Measurements from ENCODE around the gene SLC9A8. TPM values are rescaled to one million over a fixed set of nuclear protein-coding genes. Genes with fewer than 3 reads are reported as not detected.

The SLC9A8 gene
- total and polyA plus RNA-seq, 12 donors: 3.3 to 8.7 (median 6.9) TPM

- Histone ChIP-seq H3K9me3 (no peaks in the 10 kb centered on the region), H3K27ac (peak within 1 kb of the TSS; percentile 96 to 99 (median 99)), H3K27me3 (no peaks in the 10 kb centered on the region), H3K4me3 (peak within 1 kb of the TSS; percentile 81 to 100 (median 98)), H3K4me1 (peaks cover 4 to 53% (median 48%) of the 10 kb centered on the region in 9 donors), H3K36me3 (peaks cover 0 to 4% (median 0%) of the 10 kb centered on the region in 9 donors)
- peak; percentile 95 to 97 for DNase-seq
- WGBS, 2 donors: 0% methylated on average over 69 of the region's 69 CpGs
- no peak for TF ChIP-seq CTCF (IDR thresholded peaks at IDR 0.05)
- intact Hi-C loops (cut with DNase I): loop anchor here in 1 of 10 donors (10.0 kb wide), 1 partner anchor 301 kb away; no protein-coding TSS in a partner anchor
- ATAC-seq: peak; percentile 92 to 98 (median 96)
Measured at GRCh38 chr20:49915380-49916145, 102.9 kb downstream of the SLC9A8 start, which contains the start of gene SPATA2. Gene SPATA2, minus strand, starts transcription at chr20:49915529. Its CDS starts 7,039 bp downstream, at chr20:49908490.

GRCh38 chr20:49916146-49917002 lies 103.7 kb downstream of the SLC9A8 start:
- WGBS, 2 donors: 40 to 42% methylated on average over 19 of the region's 19 CpGs
- Histone ChIP-seq H3K36me3 (peaks cover 0 to 4% (median 0%) of the 10 kb centered on the region in 9 donors), H3K9me3 (no peaks in the 10 kb centered on the region), H3K27ac (peak overlapping the region in 9 of 10 donors; percentile 96 to 99 (median 99)), H3K4me3 (peak overlapping the region; percentile 81 to 100 (median 98)), H3K27me3 (no peaks in the 10 kb centered on the region), H3K4me1 (peaks cover 4 to 45% (median 42%) of the 10 kb centered on the region in 9 donors)
- intact Hi-C loops (cut with DNase I): loop anchor here in 1 of 10 donors (10.0 kb wide), 1 partner anchor 302 kb away; no protein-coding TSS in a partner anchor
- DNase-seq: no peak
- peak in 3 of 8 donors; percentile 14 to 26 (median 23) for ATAC-seq
- no peak for TF ChIP-seq CTCF (IDR thresholded peaks at IDR 0.05)

- 95 to 96% methylated on average over 3 of the region's 3 CpGs for WGBS, 2 donors
- Histone ChIP-seq H3K27ac (no peak overlapping the region), H3K9me3 (no peaks in the 10 kb centered on the region), H3K4me3 (no peak overlapping the region), H3K36me3 (no peaks in the 10 kb centered on the region), H3K27me3 (no peaks in the 10 kb centered on the region), H3K4me1 (peaks cover 4 to 31% (median 24%) of the 10 kb centered on the region in 9 donors)
- intact Hi-C loops (cut with DNase I): loop anchor here in 1 of 10 donors (10.0 kb wide), 1 partner anchor 304 kb away; no protein-coding TSS in a partner anchor
- ATAC-seq (no peak), DNase-seq (no peak)
- TF ChIP-seq CTCF (IDR thresholded peaks at IDR 0.05): no peak
Measured at GRCh38 chr20:49918446-49918845, 105.8 kb downstream of the SLC9A8 start.

GRCh38 chr20:49919009-49919408 lies 106.4 kb downstream of the SLC9A8 start:
- DNase-seq (no peak), ATAC-seq (no peak)
- no peak overlapping the region for H3K4me3 ChIP-seq
- no peaks in the 10 kb centered on the region for H3K36me3 ChIP-seq
- no peaks in the 10 kb centered on the region for H3K27me3 ChIP-seq
- H3K27ac ChIP-seq: no peak overlapping the region
- H3K9me3 ChIP-seq: no peaks in the 10 kb centered on the region
- H3K4me1 ChIP-seq: peaks cover 2 to 25% (median 18%) of the 10 kb centered on the region in 9 donors
- intact Hi-C loops (cut with DNase I): loop anchor here in 1 of 10 donors (10.0 kb wide), 1 partner anchor 304 kb away; no protein-coding TSS in a partner anchor
- no peak for TF ChIP-seq CTCF (IDR thresholded peaks at IDR 0.05)
- 72 to 74% methylated on average over 7 of the region's 7 CpGs for WGBS, 2 donors

All from heart right ventricle (tissue), 16 donors.